Activated CD4-positive, alpha-beta T cell treated with anti-CD3 and anti-CD28 coated beads for 24 hours (primary cell): ENCODE measurements around the gene WDTC1.
"Not testable (repeated sequence)": the region's sequence is repeated elsewhere in the genome, so short reads cannot be mapped to it uniquely, and the experiment has no call there.

Experiments
- DNase-seq, 2 donors: peaks; one replicate each; pipeline ENCODE4 v3.0.0-alpha.2; 2020; ENCODE audit warnings: low read depth in 2 of 2

Gene WDTC1

DNA sequence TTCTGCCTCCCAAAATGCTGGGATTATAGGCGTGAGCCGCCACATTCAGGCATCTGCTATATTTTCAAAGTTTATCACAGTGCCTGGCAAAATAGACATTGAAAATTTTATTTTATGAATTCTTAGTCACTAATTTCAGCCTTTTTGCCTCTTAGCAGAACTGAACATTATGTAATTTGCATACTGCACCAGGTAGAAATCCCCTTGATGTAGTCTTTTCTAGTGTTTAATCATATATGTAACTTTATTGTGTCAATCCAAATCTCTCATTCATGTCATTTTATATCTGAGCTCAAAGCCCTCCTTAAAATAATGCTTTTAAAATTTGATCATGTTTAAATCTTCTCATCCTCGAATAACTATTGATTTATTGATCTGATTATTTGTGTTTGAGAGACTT is 19.2 kb downstream of the WDTC1 start:
- no peak for DNase-seq

DNA sequence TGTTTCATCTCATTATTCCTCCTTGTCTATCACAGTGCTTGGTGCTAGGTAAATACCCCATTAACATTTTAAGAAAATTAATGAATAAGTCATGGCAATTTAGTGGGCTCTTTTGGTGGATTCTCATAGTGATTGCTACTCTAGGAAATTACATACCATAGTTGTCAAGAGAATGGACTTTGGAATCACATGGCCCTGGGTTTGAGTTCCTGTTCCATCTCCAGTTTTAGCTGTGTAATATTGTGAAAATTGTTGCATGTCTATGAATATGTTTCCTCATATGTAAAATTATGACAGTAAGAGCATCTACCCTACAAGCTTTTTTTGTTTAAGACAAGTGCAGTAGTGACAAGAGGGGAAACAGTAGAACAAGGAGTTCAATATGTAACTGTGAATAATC is 20.7 kb downstream of the WDTC1 start:
- DNase-seq = no peak

DNA sequence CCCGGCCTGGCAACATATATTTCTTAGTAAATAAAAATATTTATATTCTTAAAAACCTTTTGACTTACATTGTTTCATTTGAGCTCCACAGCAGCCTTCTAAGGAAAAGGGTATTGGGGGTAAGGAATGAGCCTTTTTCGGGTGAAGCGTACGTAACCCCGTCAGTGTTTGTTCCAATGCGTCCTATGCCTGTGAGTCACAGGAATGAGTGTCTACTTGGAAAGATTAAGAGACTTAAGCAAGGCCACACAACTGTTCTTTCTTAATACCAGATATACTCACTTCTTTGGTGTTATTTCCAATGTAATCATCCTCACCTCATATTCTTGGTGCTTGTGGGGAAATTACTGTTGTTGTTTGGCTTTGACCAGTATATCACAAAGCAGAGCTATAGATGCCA is 22.7 kb downstream of the WDTC1 start:
- DNase-seq = no peak

DNA sequence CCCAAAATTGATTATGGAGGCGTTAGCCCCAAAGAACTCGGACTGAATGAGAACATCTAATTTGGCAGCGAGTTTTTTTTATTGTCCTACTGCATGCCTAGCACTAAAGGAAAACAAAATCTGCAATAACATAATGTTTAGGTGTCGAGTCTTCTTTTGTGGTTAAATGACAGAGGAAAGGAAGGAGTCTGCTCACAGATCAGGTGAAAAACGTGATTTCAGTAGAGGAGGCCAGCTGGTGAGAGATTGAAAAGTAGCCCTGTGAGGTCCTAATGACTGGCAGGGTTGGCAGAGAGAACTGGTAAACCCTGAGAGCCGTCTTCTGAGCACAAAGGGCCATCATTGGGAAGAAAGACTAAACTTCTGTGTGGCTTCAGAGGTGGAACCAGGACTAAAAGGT is 24.2 kb downstream of the WDTC1 start:
- DNase-seq = no peak

DNA sequence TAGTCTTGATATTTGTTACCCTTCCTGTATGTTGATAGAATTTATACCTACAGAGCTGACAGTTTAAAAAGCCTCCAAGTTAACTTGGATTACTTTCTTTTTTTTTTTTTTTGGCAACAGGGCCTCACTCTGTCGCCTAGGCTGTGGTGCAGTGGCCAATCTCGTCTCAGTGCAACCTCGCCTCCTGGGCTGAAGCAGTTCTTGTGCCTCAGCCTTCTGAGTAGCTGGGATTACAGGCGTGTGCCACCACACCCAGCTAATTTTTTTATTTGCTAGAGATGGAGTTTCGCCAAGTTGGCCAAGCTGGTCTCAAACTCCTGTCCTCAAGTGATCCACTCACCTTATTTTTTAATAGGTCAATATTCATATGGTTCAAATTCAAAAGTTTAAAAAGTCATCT is 32.7 kb downstream of the WDTC1 start:
- DNase-seq = no peak

DNA sequence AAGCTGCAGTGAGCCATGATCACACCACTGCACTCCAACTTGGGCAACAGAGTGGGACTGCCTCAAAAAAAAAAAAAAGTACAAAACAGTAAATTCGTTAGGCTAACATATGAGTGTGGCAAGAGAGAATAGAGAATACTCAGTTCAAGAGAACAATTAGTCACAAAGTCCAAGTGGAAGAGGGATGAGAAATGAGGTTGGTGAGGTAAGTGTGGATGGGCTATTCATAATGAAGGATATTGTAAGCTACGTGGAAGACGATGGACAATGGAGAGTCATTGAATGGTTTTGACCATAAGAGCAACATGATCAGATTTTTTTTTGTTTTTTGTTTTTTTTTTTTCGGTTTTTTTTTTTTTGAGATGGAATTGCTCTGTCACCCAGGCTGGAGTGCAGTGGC is 34.8 kb downstream of the WDTC1 start:
- no peak for DNase-seq

DNA sequence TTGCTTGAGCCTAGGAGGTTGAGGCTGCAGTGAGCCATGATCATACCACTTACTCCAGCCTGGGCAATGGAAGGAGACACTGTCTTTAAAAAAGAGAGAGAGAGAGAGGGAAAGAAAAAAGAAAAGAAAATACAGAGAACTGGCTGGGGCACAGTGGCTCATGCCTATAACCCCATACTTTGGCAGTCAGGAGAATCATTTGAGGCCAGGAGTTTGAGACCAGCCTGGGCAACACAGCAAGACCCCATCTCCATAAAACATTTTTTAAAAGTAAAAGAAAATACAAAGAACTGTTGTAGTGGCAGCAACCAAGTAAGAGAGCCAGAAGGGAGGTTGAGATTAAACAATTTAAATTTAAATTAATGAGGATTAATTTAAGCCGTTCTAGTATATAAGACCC is 39.8 kb downstream of the WDTC1 start:
- DNase-seq = no peak

DNA sequence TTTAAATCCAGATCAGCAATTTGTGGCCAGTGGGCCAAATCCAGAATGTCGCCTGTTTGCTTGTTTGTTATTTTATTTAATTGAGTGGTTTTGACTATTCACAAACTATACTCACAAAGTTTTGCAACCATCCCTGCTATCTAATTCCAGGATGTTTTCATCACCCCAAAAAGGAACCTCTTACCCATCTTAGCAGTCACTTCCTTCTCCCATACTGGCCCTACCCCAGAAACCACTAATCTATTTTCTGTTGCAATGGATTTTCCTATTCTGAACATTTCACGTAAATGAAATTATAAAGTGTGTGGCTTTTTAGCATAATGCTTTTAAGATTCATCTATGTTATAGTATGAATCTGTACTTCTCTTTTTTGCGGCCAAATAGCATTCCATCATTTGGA is 41.3 kb downstream of the WDTC1 start:
- DNase-seq = no peak

DNA sequence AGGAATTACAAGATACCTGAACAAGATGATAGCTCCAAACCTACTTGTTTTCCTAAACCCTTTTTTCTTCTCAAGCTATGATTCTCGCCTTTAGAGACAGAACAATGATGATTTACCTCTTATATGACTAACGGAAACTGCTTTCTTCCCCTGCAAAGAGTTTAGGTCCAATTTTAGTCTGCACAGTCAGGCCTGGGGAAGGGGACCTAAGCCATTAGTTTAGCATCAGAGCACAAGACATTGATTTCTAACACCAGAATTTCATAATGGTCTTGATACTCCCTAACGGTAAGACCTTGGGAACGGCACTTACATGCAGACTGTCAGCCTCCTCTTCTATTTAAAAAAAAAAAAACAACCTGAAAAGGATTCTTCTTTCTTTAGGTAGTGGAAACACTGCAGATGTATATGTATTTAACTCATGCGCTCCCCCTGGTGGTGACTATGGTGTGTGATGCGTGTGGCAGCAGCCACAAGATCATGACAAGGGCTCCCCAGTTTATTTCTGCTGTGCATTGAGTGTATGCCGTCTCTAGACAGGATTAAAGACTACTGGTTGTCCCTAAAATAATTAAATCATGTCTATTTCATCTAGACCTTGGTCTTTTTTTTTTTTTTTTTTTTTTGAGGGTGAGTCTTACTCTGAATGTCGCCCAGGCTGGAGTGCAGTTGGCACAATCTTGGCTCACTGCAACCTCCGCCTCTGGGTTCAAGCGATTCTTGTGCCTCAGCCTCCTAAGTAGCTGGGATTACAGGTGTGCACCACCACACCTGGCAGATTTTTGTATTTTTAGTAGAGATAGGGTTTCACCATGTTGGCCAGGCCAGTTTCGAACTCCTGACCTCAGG is 50.2 kb downstream of the WDTC1 start:
- DNase-seq = peak; percentile 90 to 92

DNA sequence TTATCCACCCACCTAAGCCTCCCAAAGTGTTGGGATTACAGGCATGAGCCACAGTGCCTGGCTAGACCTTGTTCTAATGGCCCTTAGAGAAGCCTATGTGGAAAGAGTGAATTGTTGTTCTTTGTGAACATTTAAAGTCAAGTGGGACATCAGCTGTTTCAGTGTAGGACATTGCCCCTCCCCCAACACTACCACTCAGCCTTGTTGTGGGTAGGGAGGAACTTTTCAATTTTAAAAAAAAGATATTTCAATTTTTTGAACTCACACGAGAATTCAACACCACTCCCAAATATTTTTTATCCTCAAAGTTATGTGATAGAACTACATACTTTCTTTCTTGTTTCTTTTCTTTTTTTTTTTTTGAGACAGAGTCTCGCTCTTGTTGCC is 50.8 kb downstream of the WDTC1 start:
- no peak for DNase-seq

DNA sequence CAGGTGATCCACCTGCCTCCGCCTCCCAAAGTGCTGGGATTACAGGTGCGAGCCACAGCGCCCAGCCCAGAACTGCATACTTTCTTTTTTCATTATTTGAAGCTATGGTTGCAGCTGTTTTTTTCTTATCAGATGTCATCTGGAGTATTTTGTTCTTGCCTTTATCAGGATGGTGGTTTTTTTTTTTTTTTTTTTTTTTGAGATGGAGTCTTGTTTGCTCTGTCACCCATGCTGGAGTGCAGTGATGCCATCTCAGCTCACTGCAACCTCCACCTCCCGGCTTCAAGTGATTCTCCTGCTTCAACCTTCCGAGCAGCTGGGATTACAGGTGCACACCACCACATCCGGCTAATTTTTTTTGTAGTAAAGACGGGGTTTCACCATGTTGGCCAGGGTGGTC is 51.4 kb downstream of the WDTC1 start:
- DNase-seq = not testable (repeated sequence)

DNA sequence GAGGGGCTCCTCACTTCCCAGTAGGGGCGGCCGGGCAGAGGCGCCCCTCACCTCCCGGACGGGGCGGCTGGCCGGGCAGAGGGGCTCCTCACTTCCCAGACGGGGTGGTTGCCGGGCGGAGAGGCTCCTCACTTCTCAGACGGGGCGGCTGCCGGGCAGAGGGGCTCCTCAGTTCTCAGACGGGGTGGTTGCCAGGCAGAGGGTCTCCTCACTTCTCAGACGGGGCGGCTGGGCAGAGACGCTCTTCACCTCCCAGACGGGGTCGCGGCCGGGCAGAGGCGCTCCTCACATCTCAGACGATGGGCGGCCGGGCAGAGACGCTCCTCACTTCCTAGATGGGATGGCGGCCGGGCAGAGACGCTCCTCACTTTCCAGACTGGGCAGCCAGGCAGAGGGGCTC is 54.7 kb downstream of the WDTC1 start:
- DNase-seq = not testable (repeated sequence)

DNA sequence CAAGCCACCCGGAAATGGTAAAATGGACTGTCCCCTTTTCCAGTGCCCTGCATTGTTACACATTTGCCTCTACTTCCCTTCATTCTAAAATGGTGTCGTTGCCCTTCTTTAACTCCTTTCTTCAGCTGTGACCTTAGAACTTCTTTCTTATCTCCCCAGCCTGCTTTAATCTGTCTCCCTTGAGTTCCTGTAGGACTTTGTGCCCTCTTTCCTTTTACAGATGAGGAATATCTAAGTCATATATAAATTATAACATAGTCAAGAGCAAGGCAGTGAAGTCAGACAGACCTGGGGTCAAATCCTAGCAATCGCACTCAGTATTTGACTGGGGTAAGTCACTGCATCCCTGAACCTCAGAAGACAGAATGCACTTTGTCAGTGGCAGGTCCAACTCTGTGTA is 56.1 kb downstream of the WDTC1 start:
- no peak for DNase-seq

DNA sequence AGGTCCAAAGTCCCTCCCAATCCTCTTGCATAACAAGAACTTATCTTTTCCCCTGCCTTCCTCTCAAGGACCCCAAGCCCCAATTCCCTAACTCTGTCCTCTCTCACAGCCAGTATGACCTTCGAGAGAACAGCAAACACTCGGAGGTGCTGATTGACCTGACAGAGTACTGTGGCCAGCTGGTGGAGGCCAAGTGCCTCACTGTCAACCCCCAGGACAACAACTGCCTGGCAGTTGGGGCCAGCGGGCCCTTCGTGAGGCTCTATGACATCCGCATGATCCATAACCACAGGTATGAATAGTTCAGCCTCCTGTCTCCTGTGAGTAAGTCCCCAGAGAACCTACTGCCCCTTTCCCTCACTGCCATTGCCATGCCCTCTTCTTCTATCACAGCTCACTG is 57.7 kb downstream of the WDTC1 start:
- no peak for DNase-seq

DNA sequence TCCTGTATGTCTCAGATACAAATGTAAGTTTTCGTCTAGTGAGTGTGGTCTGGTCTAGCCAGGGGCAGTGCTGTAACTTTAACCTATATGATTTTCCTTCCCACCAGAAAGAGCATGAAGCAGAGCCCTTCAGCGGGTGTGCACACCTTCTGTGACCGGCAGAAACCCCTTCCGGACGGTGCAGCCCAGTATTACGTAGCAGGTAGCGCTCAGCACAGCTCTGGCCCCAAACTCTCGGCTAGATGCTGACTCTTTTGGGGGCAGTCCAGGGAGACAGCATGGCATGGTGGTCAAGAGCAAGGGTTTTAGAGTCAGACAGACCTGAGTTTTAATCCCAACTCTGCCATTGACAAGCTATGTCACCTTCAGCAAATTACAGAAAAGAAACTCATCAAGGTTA is 59.5 kb downstream of the WDTC1 start:
- no peak for DNase-seq

DNA sequence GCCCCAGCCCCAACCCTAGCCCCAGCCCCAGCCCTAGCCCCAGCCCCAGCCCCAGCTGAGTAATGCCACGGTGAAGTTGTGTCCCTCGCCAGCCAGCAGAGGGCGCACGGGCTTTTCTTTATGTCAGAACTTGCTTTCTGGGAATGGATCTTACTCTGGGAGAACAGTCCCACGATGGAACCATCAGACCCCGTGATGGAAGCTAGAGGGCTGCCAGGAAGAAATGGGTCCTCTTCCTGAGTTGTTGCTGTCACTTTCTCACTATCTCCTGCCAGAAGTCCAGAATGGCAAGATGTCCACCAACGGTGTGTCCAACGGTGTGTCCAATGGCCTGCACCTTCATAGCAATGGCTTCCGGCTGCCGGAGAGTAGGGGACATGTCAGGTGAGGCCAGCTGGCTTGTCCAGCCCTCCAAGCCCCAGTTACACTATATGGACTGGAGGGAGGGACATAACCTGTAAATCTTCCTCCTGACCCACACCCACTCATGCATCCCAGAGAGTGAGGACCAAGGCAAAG is 62.4 kb downstream of the WDTC1 start:
- DNase-seq = peak; percentile 60 to 69

DNA sequence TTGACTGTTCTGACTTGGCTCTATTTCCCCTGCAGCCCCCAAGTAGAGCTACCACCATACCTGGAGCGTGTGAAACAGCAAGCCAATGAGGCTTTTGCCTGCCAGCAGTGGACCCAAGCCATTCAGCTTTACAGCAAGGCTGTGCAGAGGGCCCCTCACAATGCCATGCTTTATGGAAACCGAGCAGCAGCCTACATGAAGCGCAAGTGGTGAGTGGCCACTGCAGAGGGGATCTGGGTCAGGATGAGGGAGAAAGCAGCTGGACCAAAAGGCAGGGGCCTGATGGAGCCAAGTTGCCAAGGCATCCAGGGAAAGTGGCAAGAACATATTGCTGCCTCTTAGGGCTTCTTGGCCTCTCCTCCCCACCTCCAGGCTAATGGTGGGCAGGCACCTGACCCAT is 63.5 kb downstream of the WDTC1 start:
- DNase-seq = no peak

DNA sequence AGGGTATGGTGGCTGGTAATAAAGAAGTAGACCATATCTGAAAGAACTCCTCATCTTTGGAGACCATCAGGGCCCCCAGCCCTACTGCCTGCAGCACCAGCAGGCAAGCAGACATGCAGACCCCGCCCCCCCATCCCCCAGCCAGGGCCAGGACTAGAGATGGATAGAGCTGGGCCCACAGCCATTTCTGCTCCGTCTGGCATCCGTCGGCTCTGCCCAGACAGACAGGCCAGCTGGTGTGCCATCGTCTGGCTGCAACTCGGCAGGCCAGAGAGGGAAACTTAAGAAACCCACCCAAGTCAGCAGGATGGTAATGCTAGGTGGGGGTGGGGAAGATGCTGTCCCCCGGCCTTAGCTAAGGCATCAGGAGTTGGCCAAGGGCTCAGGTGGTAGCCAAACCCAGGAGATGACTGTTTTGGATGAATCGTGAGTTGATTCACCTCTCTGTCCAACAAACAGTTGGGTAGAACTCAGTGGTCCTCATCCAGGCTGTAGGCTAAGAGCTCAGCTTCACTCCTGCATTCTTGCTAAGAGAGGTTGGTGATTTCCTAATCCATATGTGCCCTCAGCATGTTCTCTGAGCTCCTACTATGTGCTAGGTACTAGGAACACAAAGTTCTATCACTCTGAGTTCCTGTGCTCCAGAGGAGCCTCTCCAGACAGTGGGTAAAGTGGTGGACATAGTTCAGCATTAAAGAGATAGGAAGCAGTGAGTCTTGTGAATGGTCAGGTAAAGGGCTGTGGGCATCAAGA is 64.4 kb downstream of the WDTC1 start:
- DNase-seq = no peak

DNA sequence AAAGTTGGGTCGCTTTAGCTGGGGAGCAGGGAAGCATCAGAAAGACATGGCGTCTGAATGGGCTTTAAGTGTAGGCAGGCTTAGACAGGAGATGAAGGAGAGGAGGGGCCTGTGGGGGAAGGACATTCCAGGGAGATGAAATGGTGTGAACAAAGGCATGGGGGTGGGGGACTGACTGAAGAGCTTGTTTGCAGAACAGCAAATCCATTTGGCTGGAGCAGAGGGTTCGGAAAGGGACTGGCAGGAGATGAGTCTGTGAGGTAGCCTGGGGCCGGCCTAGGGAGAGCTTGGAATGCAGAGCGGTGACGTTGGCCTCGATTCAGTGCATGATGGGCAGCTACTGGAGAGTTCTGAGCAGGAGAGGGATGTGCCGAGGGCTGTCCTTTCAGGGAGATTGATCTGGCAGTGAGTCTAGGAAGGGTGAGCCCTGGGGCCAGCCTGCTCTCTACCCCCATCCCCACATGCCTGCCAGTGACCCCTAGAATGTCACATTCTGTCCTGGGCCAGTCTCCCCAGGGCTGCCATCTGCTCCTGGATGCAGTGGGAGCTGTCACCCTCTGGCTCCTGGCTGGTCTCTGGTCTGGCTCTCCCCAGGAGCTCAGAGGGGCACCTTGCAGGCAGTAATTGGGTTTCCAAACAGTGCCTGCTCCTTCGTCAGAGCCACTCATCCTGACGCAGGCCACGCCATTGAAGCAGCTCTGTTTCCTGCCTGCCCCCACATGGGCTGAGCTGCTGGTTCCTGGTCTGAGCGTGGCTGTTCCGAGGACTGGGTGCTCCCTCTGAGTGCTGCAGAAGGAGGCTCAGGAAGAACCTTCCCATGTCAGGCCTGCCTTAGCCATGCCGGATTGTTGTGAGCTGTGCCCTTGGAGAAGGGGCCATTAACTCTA is 65.2 kb downstream of the WDTC1 start:
- no peak for DNase-seq

DNA sequence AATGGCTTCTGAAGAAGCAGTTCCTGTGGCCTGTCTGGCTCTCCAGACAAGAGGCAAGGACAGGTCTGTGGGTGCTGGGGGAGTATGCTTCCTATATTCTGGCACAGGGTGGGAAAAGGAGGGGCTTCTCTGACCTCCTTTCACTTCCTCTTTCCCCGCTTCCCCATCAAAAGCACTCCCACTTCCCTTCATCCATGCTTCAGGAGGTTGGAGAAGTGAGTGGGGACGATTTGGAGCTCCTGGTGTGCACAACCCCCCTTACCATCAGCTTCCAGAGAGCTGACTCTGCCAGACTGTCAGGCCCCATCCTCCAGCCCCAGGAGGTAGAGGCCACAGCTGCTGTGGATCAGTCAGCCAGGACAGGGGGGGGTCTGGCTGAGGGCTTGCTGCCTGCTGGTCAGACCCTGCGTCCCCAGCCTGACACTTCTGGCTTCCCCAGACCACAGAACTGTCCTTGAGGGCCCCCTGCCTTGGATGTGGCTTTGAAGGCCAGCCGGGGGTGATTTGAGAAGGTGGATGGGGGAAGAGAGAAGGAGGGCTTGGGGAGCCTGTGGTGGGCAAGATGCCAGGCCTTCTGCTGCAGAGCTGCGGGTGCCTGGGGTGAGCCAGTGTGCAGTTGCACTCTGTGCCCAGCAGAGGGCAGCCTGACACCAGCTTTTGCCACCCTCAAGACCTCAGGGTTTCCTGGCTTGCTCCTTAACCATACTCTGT is 66.1 kb downstream of the WDTC1 start:
- peak; percentile 61 to 69 for DNase-seq

DNA sequence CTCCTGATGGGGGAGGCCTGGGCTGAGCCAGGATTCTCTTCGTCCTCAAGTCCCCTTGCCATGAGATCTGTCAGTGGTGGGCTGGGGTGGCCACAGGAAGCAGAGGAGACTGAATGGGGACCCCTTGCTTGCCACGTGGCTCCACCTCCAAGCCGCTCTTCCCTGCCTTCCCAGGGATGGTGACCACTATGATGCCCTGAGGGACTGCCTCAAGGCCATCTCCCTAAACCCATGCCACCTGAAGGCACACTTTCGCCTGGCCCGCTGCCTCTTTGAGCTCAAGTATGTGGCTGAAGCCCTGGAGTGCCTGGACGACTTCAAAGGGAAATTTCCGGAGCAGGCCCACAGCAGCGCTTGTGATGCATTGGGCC is 66.6 kb downstream of the WDTC1 start:
- no peak for DNase-seq
